GM12801 (cell line): ENCODE results near the gene EYS.

Experiments
- TF ChIP-seq, protein P1 (sequence below): IDR thresholded peaks from one replicate; pipeline ENCODE4 v1.5.1; 2011; ENCODE audit warnings: control low read depth; ENCODE audit not compliant: insufficient read length; ENCODE audit errors: extremely low read depth

Gene EYS

DNA sequence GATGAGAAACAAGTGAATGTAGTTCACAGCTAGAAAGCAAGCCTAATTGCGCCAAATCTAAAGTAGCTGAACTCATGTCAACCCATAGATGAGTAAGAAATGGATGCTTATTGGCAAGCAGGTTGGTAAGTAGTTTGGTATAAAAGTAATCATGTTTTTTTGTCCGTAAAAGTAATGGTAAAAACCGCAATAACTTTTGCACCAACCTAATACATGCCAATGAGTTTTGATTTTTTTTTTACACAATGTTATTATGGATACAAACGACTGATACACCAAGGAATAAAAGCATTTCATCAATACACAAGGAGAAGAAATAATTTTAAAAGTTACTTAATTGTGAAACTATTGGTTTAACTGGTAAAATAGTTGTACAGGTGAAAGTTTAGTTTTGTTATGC is 977.5 kb downstream of the EYS start:
- TF ChIP-seq, protein P1, sequence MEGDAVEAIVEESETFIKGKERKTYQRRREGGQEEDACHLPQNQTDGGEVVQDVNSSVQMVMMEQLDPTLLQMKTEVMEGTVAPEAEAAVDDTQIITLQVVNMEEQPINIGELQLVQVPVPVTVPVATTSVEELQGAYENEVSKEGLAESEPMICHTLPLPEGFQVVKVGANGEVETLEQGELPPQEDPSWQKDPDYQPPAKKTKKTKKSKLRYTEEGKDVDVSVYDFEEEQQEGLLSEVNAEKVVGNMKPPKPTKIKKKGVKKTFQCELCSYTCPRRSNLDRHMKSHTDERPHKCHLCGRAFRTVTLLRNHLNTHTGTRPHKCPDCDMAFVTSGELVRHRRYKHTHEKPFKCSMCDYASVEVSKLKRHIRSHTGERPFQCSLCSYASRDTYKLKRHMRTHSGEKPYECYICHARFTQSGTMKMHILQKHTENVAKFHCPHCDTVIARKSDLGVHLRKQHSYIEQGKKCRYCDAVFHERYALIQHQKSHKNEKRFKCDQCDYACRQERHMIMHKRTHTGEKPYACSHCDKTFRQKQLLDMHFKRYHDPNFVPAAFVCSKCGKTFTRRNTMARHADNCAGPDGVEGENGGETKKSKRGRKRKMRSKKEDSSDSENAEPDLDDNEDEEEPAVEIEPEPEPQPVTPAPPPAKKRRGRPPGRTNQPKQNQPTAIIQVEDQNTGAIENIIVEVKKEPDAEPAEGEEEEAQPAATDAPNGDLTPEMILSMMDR = no peak

GRCh38 chr6:64727075-64727474 is 980.0 kb downstream of the EYS start:
- TF ChIP-seq, protein P1 = no peak

GRCh38 chr6:64724091-64724490 is 982.9 kb downstream of the EYS start:
- TF ChIP-seq, protein P1 = no peak

DNA sequence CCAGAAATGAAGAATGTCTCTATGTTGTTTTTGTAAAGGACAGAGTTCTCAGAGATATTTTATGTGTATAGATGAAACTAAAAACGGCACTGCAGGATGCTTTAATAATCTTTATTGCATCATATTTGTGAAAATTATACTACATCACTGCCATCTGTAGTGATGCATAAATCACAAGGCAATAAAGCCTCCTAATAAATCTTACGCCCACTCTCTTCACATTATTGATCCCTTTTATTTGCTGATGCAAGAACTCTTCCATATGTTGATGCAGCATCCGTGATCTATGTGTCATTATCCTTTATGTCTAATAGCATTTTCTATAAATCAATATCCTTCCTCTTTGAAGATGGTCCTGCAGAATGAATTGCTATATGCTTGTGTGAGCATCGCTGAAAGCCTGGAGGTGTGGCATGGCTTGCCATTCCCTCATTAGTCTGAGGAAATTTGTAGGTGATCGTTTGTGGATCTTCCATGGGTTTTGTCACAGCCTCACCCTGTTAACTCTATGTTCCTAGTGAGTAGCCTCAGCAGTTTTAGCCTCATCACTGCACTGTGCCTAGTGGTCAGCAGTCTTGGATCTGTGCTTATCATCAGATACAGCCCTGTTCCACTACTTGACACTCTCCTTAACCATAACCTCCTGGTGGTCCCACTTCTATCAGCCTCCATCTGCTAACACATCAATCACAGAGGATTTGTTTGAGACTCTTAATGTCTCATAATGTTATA is 983.5 kb downstream of the EYS start:
- TF ChIP-seq, protein P1 = no peak

DNA sequence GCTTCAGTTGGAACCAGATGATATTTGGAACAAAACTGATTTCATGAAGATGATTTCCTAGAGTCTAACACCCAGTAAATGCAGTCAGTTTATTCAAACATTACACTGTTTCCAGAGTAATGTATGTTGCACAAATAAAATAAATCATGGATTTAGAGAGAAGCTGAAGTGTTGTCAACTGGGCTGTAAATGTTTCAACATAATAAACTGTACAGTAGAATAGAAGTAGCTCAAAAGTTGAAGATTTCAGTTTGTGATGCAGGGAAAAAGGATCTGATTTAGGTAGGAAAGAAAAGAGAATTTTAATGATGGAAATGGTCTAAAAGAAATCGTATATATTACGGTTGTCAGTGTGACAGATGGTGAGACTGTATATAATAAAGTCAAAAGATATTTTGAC is 985.2 kb downstream of the EYS start:
- TF ChIP-seq, protein P1 = no peak

DNA sequence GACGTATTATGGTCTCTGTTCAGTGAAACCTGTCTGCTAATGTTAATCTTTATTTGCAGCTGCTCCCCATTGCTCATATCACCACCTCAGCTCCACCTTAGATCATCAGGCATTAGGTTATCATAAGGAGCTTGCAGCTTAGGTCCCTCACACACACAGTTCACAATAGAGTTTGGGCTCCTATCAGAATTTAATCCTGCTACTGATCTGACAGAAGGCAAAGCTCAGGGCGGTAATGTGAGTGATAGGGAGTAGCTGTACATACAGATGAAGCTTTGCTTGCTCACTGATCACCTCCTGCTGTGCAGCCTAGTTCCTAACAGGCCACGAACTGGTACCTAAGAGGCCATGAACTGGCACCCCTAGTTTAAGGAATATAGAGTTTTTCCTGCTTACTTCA is 989.7 kb downstream of the EYS start:
- TF ChIP-seq, protein P1 = no peak

DNA sequence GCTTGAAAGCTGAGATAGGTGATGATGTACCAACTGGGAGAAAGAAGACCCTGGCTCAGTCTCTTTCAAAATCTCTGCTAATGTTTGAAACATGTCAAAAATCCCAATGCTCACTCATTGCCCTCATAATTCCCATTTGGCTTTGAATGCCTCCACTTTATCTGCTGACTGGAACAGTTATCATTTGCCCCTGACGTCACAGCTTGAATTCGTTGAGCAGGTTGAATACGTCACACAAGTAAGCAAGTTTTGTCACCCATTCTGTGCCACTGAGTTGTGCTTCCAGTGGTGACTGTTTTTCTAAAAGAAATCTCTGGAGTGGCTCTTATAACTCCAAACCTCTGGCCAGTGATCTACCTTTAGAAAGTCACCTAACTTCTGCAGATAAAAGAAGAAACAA is 991.4 kb downstream of the EYS start:
- TF ChIP-seq, protein P1 = no peak
